Neural cell (in vitro differentiated cells): ENCODE measurements around the gene TMEM252.

ENCODE experiments used
- CTCF ChIP-seq: fragments of 450-650 bp; IDR thresholded peaks from 2 replicates; pipeline ENCODE4 v1.5.1; 2014; ENCODE audit warnings: antibody characterized with exemption, mild to moderate bottlenecking, moderate library complexity; ENCODE audit not compliant: poor library complexity, severe bottlenecking
- EP300 ChIP-seq: fragments of 450-650 bp; conservative IDR thresholded peaks from 2 replicates; pipeline ENCODE4 v1.6.1; 2014; ENCODE audit warnings: antibody characterized with exemption, mild to moderate bottlenecking, moderate library complexity; ENCODE audit not compliant: poor library complexity, severe bottlenecking
- EZH2 ChIP-seq: fragments of 200-600, 300-800 bp; shearing (Covaris generic), sonication (generic); IDR thresholded peaks from 2 replicates; pipeline ENCODE4 v1.6.1; 2014; ENCODE audit warnings: antibody characterized with exemption, low read length, borderline replicate concordance, mild to moderate bottlenecking; ENCODE audit not compliant: insufficient read depth, poor library complexity, severe bottlenecking
- MXI1 ChIP-seq: fragments of 450-650 bp; conservative IDR thresholded peaks from 2 replicates; pipeline ENCODE4 v1.6.1; 2014; ENCODE audit warnings: antibody characterized with exemption, mild to moderate bottlenecking; ENCODE audit not compliant: poor library complexity, severe bottlenecking
- POLR2AphosphoS5 ChIP-seq: IDR thresholded peaks from 2 replicates; pipeline ENCODE4 v1.6.1; 2012
- RAD21 ChIP-seq: fragments of 450-650 bp; conservative IDR thresholded peaks from 2 replicates; pipeline ENCODE4 v1.6.1; 2014; ENCODE audit warnings: antibody characterized with exemption, mild to moderate bottlenecking, moderate library complexity
- REST ChIP-seq: IDR thresholded peaks from 2 replicates; pipeline ENCODE4 v1.6.1; 2012; ENCODE audit warnings: borderline replicate concordance
- SMC3 ChIP-seq: fragments of 450-650 bp; conservative IDR thresholded peaks from 2 replicates; pipeline ENCODE4 v1.6.1; 2014; ENCODE audit warnings: antibody characterized with exemption, mild to moderate bottlenecking, moderate library complexity; ENCODE audit not compliant: poor library complexity
- TAF1 ChIP-seq: IDR thresholded peaks from 2 replicates; pipeline ENCODE4 v1.6.1; 2012; ENCODE audit warnings: low read depth

- TF ChIP-seq MXI1 (no peak), EP300 (no peak), EZH2 (no peak), TAF1 (no peak), CTCF (no peak), REST (no peak), POLR2AphosphoS5 (no peak), RAD21 (no peak), SMC3 (no peak)
Measured at GRCh38 chr9:68493958-68494577, 46.6 kb downstream of the TMEM252 start.
